ENCODE data around the gene GPS2.
A peak's percentile ranks its signal among the peaks of the same experiment; 100 is the strongest.

GPS2 gene

GRCh38 chr17:7280519-7281073 is 34.6 kb downstream of the GPS2 start:
- DNase-seq (ENCODE audit: low read depth), result peak; percentile 53
- in situ Hi-C loops (cut with HindIII; ENCODE audit: low sequenced_read_pairs), result no loop called here
- peak overlapping the region; percentile 31 for H3K4me3 ChIP-seq (ENCODE audit: low read depth, low read length)
- TF ChIP-seq, protein P1, sequence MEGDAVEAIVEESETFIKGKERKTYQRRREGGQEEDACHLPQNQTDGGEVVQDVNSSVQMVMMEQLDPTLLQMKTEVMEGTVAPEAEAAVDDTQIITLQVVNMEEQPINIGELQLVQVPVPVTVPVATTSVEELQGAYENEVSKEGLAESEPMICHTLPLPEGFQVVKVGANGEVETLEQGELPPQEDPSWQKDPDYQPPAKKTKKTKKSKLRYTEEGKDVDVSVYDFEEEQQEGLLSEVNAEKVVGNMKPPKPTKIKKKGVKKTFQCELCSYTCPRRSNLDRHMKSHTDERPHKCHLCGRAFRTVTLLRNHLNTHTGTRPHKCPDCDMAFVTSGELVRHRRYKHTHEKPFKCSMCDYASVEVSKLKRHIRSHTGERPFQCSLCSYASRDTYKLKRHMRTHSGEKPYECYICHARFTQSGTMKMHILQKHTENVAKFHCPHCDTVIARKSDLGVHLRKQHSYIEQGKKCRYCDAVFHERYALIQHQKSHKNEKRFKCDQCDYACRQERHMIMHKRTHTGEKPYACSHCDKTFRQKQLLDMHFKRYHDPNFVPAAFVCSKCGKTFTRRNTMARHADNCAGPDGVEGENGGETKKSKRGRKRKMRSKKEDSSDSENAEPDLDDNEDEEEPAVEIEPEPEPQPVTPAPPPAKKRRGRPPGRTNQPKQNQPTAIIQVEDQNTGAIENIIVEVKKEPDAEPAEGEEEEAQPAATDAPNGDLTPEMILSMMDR (IDR thresholded peaks at IDR 0.05; ENCODE audit: low read depth, low read length, missing control alignments), result peak; percentile 89

DNA sequence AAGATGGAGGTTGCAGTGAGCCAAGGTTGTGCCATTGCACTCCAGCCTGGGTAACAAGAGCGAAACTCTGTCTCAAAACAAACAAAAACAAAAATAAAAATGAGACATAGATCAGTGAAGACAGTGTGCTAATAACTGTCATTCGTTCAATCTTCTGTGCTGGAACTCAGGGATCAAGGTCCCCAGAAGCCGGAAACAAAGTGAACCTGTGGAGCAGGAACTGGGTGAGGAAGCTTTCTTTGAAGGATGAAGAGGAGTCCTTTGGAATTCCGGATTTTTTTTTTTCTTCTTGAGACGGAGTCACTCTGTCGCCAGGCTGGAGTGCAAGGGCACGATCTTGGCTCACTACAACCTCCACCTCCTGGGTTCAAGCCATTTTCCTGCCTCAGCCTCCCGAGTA is 35.7 kb downstream of the GPS2 start:
- H3K4me3 ChIP-seq (ENCODE audit: low read depth, low read length), result no peak overlapping the region
- TF ChIP-seq, protein P1 (IDR thresholded peaks at IDR 0.05; ENCODE audit: low read depth, low read length, missing control alignments), result no peak
- no peak for DNase-seq (ENCODE audit: low read depth)
- in situ Hi-C loops (cut with HindIII; ENCODE audit: low sequenced_read_pairs), result no loop called here

- no peak for DNase-seq (ENCODE audit: low read depth)
- in situ Hi-C loops (cut with HindIII; ENCODE audit: low sequenced_read_pairs), result no loop called here
- TF ChIP-seq, protein P1 (IDR thresholded peaks at IDR 0.05; ENCODE audit: low read depth, low read length, missing control alignments), result no peak
- no peak overlapping the region for H3K4me3 ChIP-seq (ENCODE audit: low read depth, low read length)
Measured at GRCh38 chr17:7266784-7267183, 48.4 kb downstream of the GPS2 start.

DNA sequence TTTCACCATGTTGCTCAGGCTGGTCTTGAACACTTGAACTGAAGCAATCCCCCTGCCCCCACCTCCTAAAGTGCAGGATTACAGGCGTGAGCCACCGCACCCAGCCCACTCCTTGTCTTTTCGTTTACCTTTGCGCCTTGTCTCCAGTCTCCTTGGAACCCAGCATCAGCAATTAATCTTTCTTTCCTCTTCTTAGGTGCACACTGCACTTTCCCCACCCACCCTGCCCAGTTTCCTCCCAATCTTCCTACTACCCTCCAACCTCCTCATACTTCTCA is 51.4 kb downstream of the GPS2 start:
- TF ChIP-seq, protein P1 (IDR thresholded peaks at IDR 0.05; ENCODE audit: low read depth, low read length, missing control alignments), result no peak
- no peak overlapping the region for H3K4me3 ChIP-seq (ENCODE audit: low read depth, low read length)
- no peak for DNase-seq (ENCODE audit: low read depth)
- in situ Hi-C loops (cut with HindIII; ENCODE audit: low sequenced_read_pairs), result no loop called here

DNA sequence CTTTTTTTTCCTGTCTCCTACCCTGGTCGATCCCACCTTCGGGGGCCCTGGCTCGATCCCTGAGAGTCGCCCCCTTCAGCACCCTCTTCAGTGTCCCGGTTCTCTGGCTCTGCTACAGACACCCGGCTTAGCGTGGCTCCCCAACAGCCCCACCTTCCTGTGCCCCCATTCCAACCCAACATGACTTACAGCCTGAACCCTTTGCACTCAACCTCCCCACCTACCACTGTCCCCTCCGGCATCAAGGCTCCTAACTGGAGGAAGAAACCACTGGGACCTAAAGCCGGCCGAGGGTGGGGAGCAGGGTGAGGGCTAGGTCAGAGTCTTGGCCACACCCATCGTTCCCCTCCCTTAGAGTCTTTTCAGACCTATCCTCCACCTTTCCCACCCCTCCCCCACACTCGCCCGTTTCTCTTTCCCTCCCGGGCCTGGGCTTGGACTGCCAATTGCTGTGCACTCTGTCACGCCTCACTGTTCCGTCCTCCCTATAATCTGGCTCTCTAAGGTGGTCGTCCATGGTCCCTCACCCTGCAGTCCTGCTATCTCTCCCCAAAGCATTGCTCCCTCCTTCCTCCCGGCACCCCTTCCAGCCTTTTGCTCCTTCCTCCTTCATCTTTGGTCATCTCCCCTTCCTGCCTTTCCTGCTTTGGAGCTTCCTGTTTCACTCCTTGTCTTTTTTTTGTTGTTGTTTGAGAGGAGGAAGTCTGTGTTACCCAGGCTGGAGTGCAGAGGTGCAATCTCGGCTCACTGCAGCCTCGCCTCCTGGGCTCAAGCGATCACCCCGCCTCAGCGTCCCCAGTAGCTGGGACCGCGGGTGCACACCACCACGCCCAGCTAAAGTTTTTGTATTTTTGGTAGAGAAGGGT is 52.0 kb downstream of the GPS2 start:
- in situ Hi-C loops (cut with HindIII; ENCODE audit: low sequenced_read_pairs), result no loop called here
- DNase-seq (ENCODE audit: low read depth), result no peak
- TF ChIP-seq, protein P1 (IDR thresholded peaks at IDR 0.05; ENCODE audit: low read depth, low read length, missing control alignments), result no peak
- H3K4me3 ChIP-seq (ENCODE audit: low read depth, low read length), result no peak overlapping the region
